ENCODE measurements around the gene NAP1L4.
"Not testable (repeated sequence)": the region's sequence is repeated elsewhere in the genome, so short reads cannot be mapped to it uniquely, and the experiment has no call there.

The NAP1L4 gene

DNA sequence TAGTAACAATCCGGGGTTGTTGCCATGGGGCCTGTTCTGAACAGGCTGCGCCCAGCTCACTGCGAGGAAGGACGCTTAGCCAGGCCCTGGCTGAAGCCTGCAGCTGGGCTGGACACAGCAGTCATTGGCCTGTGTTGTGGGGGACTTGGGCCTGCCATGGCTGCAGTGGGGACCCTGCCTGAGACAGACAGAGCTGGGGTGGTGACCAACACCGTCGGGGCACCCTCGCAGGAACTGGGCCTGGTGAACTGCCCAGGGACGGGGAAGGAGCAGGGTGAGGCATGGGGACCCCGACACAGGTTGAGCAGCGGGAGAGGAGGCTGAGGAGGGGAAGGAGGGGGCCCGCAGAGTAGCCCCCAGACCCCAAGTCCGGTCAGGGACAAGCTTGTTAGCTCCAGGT, 71.8 kb downstream of the NAP1L4 start:
- no peak for DNase-seq

DNA sequence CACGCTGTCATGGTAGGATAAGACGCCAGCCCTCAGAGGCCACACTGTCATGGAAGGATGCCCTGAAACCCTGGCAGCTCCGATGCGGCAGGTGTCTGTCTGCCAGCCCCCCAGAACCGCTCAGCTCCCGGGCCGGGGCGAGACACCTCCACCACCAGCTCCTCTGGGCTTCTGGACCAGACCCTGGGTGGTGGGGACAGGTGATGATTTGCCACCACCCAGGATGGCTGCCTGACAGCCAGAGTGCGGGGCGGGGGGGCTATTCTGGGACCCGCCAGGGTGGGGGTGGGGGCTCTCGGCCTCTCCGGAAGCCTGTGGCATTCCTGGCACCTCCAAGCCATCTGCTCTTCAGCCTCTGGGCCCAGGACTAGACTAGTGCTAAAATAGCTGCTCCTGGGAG, 72.3 kb downstream of the NAP1L4 start:
- no peak for DNase-seq

DNA sequence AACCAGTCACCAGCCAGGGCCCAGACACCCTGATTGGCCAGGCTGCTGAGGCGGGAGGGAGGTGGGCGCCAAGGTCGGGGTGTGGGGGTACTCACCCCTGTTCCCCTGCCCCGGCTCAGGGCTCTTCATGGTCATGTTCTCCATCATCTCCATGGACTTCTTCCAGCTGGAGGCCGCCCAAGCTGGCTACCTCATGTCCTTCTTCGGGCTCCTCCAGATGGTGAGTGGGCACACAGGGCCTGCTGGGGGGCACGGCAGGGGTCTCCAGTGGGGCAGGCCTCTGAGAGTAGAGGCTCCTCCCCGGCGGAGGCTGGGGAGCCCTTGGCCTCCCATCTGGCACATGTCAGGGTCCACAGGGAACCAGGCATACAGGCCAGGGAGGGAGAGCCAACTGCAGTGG, 72.9 kb downstream of the NAP1L4 start:
- DNase-seq = no peak

DNA sequence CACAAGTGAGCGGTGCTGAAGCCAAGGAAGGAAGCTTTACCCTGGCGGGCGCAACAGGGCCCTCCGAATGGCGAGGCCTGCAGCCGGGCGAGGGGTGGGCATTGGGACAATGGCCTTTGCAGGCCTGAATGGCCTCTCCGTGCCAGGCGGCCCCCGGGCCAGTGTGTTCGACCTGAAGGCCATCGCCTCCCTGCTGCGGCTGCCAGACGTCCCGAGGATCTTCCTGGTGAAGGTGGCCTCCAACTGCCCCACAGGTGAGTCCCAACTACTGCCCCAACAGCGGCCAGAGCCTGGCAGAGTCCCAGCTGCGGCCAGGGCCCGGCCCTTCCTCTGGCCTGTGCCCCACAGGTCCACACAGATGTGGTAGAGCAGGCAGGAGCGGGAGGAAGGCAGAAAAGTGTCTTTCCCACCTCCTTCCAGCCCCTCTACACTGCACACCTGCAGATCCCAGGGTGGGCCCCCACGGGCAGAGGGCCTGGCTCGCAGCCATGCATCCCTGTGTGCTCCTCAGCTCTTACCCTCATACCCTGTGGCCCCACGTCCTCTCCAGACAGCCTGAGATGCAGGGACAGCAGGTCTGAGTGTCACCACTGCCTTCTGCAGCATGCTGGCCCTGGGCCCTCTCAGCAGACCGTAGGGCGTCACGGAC, 74.2 kb downstream of the NAP1L4 start:
- no peak for DNase-seq

DNA sequence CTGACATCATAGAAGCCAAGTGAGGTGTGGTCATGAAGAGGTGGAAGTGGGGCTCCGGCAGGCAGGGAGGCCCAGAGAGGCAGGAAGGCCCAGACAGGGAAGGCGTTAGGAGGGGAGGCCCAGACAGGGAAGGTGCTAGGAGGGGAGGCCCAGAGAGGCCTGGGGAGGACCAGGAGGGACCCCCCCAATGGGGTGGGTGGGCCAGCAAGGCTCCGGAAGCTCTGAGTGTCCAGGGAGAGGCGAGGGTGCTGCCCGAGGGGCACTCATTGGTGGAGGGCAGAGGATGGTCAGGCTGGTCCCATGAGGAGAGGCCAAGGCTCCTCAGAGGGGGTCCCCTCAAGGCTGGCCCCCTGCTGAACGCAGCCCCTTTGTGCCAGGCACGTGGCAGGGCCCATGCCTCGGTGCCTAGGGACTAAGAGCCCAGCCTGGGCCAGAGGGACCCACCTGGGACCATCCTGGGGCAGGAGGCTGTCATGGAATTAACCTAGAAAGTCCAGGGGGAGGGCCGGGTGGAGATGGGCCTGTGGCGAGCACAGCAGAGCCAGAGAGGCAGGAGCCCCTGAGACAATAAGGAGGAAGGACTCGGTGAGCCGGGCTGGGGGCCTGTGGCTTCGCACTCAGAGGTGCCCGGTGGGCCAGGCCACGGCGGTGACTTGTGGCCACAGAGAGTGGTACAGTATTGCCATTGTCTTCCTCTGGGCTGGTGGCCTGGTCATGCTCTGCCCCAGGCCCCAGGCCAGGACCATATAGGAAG, 75.1 kb downstream of the NAP1L4 start:
- no peak for DNase-seq

DNA sequence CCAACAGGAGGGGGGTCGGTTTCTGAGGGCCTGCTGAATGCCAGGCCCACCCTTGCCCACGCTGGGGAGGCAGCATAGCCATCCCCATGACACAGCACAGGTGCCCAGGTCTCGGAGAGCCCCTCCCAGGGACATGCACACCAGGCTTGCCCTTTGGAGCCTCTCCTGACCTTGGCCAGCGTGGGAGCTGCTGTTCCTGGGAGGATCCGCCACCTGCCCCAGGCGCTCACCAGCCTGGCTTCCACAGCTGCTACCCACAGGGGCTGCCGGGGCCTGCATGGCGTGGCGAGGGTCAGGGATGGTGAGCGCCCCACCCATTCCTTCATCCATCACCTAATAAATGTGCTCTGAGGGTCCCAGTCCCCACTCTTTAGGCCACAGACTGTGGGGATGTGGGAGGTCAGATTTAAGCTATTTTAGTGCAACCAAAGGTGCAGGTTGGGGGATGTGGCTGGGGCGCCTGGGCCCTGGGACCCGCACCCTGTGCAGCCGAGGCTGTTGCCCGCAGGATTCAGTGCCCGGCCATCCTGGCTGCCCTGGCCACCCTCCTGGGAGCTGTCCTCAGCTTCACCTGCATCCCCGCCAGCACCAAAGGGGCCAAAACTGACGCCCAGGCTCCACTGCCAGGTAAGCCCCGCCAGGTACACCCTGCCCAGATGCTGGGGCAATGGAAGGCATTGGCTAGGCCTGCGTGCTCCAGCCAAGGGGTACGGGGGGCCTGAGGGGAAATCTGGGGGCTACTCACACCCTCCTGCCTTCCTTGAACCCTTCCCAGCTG, 75.8 kb downstream of the NAP1L4 start:
- no peak for DNase-seq

DNA sequence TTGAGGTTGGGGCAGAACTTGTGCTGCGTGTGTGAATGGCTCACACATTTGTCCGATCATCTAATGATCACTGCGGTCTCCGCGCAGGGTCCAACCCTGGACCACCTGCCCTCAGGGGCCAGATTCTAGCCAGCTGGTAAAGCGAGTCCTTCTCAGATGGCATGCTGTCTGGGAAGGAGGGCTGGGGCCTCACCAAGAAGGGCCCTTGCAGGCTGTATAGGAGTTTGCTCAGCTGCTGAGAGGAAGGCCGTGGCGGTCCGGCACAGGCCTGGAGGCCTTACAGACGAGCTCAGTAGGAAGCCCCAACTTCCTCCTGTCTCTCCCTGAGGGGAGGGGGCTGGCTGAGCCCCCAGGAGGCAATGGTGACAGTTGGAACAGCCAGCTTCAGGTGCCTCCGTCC, 76.7 kb downstream of the NAP1L4 start:
- no peak for DNase-seq

DNA sequence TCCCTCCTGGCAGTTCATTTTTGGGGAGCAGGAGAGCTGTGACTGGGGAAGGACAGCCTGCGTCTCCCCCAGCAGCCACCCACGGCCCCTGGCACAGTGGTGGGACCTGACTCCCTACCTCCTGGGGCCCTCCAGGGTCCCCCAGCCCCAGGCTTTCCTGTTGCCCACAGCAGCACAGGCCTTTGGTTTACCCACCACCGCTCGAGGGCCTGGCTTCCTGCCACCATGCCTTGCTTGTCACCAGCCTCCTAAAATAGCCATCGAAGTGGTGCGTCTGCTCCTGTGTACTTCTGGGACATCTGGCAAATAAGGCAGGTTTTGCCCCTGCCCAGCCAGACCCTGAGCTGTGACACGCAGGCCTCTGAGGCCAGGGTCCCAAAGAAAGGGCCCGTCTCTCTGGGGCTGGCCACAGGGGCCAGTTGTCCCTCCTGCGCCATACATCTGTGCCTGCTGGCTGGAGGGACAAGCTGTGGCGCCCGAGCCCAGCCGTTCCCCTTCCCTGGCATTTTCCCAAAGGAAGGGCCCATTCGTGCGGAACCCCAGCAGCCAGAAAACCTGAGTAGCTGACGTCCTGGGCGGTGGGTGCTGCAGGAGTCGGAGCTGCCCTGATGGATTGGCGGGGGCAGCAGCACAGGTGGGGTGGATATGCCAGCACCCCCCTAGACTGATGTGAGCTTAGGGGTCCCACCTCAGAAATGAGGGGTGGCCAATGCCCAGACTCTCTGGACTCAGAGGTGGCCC, 77.5 kb downstream of the NAP1L4 start:
- DNase-seq = no peak

DNA sequence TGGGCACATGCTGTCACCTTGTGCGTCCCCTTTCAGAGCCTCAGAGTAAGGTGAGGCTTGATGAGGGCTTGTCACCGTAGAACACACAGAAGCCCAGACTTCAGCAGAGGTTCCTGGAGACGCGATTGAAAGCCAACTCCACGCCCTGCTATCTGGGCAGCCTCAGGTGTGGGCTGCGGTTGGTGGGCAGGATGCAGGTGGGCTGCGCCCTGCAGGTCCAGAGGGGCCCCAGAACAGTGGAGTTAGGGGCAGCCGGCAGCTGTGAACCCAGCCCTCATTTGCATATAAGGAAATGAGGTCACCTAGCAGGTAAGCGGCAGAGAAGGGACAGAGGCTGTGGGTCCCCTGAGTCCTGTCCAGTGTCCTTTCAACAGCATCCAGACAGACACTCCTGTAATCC, 78.4 kb downstream of the NAP1L4 start:
- no peak for DNase-seq

DNA sequence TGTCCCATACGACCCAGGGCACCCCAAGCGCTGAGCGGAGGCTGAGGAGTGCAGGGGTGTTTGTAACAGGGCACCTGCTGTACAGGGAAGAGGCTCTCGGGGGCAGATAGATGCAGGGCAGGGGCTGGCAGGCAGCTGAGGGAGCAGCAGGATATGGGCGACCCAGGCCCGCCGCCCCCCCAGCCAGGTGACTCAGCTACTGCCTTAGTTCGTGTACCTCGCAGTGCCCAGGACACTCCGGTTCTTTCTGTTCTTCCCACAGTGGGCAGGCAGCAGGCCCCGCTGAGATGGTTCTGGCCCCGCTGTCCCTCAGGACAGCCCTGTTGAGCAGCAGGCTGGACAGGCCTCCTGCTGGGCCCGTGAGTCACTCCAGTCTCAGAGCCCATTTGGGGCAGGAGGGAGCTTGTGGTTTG, 79.1 kb downstream of the NAP1L4 start:
- no peak for DNase-seq

DNA sequence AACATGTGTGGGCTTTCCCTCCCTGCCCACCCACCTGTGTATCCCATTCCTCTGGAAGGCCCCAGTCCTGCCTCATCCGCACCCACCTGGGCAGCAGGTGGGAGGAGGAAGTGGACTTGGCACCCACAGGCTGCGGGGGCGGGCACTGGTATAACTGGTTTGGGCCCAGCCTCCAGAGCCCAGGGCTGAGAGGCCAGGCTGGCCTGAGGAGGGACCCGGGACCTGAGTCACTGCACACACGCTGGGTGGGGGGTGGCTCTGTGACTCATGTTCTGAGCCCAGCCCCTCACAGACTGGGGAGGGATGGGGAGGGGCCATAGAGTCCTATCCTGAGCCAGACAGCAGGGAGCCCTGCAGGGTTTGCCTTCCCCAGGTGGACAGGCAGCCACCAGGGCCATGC, 79.6 kb downstream of the NAP1L4 start:
- no peak for DNase-seq

DNA sequence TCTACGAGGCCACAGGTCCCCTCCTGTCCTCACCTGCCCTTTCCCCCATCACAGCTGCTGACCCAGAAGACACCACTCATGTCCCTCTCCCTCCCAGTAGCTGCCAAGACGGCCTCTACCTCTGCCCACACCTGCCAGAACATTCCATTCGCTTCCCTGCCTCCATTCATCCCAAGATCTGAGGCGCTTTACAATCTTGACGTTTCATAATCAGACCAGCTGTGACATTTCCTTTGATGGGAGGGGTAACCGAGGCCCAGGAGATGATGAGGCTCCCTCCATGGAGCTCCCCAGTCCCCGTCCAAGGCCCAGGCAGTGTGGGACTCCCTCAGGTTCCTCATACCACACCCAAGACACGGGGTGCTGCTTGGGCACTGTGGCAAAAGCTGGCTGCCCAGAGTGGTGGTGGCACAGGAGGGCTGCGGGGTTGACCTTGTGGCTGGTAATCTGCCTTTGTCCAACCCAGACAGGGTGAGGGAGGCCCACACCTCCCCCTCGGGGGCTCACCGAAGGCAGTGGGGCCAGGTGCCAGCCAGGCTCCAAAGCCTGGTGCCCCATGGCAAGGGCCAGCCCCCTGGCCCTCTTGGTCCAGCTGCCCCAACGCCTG, 80.2 kb downstream of the NAP1L4 start:
- no peak for DNase-seq

DNA sequence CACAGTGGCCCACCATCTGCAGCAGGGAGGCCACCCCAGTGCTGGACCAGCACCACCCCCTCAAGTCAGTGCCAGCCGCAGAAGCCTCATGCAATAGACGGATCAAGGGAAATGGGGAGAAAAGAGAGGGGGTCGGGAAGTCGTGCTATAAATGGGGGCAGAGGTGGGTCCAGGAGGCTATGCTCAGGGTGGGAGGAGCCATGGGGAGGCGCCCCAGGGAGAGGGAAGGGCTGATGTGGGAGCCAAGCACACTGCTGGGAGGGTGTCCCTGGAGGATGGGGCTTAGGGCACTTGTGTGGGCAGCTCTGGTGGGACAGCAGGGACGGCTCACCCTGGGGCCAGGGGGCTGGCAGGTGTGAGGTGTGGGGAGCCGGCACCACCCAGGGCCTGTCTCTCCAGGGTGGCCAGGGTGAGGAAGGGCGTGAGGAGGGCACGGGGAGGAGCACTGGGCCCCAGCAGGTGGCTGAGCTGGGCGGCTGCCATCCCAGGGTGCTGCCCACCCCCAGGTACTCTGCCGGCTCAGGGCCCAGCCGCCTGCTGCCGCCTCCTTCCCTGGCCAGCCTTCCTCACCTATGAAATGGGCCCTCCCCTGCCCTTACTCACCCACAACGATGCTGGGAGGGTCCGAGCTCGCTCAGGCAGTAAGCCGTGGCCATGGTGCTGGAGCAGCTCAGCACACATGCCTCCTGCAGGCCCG, 80.9 kb downstream of the NAP1L4 start:
- DNase-seq = no peak

DNA sequence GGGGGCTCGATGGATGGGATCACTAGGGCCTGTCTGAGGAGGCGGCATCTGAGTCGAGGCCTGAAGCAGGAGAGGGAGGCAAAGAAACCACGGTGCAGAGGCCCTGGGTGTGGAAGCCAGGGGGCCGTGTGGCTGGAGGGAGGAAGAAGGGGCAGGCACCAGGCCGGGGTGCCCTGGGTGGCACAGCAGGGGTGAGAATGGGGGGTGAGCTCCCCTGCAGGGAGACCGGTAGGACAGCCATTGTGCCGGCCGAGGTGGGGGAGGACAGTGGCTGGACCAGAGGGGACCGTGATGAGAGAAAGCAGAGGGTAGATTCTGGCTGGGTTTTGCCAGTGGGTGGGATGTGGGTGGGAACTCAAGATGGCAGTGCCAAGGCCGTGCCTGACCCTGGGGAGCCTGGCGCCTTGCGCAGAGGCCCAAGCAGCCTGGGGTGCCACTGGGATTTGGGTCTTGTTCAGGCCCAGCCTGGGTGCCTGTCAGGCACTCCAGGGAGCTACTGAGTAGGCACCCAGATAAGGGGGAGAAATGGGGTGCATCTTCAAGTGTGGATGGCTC, 81.7 kb downstream of the NAP1L4 start:
- DNase-seq = no peak

DNA sequence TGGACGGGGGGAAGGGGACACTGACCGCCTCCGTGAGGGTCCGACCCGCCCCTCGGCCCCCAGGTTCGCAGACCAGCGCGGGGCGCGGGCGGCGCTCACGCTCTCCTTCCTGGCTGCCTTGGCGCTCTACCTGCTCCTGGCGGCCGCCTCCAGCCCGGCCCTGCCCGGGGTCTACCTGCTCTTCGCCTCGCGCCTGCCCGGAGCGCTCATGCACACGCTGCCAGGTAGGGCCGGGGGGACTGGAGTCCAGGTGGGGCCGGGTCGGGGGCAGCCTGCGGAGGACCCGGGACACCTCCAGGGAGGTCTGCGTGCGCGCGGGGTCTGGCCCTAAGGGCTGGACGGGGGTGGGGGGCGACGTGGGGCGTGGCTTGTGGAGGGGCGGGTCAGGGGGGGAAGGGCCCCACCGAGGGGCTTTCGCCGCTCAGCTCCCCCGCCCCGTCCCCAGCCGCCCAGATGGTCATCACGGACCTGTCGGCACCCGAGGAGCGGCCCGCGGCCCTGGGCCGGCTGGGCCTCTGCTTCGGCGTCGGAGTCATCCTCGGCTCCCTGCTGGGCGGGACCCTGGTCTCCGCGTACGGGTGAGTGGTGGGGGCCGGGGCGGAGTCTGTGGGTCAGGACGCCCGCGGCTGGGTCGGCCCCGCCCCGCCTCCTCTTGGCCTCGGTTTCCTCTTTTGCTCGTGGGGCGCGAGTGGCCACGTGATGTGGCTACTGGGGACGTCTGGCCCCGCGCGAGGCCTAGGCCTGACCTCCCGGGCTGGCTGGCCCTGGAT, 82.8 kb downstream of the NAP1L4 start:
- DNase-seq = no peak

DNA sequence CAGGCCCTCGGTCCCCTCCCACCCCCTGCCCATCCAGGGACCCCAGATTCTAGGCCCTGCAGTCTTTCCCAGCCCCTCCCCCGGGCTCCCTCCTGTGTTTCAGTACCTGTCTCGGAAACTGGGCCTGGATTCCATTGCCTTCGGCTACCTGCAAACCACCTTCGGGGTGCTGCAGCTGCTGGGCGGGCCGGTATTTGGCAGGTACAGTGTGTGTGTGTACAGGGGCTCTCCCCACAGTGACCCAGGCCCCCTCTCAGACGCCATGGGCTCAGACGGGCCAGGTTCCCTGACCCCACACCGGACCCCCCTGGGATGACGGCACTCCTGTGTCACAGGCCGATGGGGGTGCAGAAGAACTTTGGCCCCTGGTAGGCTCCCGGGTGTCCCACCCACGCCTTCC, 84.0 kb downstream of the NAP1L4 start:
- no peak for DNase-seq

DNA sequence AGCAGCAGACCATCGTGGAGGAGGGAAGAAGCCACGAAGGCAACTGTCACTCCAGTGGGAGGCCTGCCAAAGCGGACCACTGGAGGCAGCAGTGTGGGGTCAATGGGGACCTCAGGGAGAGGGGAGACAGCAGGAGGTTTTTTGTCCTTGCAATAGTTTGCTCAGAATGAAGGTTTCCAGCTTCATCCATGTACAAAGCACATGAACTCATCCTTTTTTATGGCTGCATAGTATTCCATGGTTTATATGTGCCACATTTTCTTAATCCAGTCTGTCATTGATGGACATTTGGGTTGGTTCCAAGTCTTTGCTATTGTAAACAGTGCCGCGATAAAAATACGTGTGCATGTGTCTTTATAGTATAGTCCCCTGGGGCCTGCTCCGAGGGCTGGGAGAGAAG, 86.8 kb downstream of the NAP1L4 start:
- DNase-seq = not testable (repeated sequence)

DNA sequence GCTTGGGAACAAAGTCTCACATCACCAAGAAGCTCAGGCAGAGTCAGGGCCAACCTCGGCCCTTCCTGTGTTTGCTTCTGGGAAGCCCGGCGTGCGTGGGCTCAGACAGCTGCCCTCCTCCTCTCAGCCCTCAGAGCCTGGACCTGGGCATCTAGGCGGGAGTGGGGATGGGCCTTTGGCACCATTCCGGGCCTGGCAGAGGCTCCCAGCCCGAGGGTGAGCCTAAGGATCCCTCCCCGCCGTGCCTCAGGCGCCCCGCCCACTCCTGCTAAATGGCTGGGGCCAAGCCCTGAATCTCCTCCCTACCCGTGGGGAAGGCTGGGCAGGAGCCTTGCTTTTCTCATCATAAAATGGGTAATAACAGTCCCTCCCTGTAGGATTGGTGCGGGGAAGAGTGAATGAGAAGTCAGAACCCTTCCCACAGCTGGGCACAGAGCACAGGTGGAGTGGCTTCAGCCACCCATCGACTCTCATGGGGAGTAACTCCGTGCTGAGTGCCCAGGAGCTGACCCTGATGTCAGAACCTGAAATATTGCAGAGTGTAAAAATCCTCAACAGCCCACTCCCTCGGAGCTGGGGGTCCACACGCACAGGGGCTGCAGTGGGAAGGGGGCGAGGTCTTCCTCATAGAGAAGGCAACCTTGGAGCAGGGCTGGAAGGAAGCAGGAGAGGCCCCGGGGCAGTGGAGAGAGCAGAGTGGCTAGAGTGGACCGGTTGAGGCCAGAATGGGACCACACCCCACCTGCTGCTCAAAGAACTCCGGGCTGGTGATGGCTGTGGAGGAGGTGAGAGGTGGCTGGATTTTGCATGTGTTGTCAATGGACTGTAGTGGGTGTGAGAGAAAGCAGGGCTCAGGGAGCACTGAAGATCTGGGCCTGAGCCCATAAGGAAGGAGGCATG, 87.7 kb downstream of the NAP1L4 start:
- no peak for DNase-seq

DNA sequence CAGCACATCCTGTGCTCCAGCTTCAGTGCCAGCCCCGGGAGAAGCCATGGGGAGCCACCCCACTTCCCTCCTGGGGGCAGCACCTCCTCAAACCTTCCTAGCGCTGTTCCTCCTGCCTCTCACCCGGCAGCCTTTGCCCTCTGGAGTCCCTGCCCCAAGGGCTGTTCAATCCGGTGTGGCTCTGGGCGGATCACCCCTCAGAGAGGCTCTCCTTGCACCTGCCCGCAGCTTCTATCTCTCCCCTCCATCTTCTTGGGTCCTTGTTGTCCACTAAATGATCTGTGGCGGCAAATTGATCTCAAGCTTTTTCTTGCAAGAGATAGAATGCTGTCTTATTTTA, 88.5 kb downstream of the NAP1L4 start:
- DNase-seq = no peak
